Brain pericyte (primary cell): ENCODE data around the gene TAPBP.
"Not testable (repeated sequence)": the region's sequence is repeated elsewhere in the genome, so short reads cannot be mapped to it uniquely, and the experiment has no call there.

Experiments used
- DNase-seq: peaks from one replicate; pipeline ENCODE4 v3.0.0-alpha.2; 2012; ENCODE audit warnings: low read depth, low spot score

The TAPBP gene

DNA sequence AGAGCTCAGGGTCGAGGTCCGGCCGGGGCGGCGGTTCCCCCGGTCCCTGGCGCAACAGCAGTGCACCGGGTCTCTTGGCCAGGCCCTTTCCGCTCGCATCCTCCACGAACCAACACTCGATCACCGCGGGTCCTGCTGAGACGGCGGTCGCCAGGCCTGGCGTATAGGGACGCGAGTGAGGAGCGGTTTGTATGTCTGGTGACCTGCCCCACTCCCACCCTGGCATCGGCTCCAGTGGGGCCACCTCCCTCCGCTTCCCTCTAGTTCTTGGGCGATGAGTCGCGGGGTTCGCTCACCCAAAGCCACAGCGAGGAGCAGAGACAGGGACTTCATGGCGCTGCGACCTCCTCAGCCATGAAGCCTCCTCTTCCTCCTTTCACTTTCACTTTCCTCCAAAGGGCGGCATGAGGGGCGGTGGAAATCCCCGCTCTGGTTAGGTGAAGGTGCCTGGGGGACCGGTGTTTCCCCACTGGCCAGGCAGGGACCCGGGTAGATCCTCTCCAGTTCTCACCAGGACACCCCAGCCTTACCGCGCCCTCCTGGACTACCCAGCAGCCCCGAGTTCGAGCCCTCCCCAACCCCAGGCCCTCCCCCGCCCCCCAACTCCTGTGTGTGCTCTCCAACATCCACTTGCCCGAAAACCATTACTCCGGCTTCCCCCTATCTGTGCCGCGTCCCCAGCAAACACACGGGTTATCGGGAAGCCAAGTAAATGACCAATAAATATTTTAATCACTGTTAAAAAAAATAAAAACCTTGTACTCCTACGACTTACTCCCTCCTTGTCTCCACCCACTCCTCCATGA is at the start of gene TAPBP:
Gene TAPBP (minus strand): TSS at position 370 of the 806 bp plus-strand sequence. CDS start 37 bp downstream, at position 333.
- DNase-seq, result no peak

DNA sequence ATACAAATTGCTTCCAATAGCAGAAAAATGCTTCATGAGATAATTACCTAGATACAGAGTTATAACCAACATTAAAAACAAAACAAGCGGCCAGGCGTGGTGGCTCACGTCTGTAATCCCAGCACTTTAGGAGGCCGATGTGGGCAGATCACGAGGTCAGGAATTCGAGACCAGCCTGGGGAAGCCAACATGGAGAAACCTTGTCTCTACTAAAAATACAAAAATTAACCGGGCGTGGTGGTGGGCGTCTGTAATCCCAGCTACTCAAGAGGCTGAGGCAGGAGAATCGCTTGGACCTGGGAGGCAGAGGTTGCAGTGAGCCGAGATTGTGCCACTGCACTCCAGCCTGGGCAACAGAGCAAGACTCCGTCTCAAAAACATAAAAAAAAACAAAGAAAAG is 49.6 kb upstream of the TAPBP start:
- not testable (repeated sequence) for DNase-seq

DNA sequence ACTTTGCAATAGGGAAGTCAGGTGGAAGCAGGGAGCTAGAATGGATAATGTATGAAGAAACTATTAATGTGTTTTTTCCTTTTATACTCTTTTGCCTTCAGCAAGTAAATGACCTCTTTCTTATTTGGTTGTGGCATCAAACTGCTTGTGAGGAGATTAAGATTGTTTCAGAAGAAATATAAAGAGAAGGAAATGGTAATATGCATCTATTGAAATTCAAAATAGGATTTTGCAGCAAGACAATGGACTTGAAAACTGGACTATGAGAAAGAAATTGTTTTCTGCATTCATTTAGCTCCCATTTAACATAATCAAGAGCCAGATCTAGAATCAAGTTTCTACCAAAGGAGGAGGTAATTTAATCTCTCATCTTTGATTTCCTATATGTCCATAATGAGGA is 45.5 kb upstream of the TAPBP start:
- no peak for DNase-seq

DNA sequence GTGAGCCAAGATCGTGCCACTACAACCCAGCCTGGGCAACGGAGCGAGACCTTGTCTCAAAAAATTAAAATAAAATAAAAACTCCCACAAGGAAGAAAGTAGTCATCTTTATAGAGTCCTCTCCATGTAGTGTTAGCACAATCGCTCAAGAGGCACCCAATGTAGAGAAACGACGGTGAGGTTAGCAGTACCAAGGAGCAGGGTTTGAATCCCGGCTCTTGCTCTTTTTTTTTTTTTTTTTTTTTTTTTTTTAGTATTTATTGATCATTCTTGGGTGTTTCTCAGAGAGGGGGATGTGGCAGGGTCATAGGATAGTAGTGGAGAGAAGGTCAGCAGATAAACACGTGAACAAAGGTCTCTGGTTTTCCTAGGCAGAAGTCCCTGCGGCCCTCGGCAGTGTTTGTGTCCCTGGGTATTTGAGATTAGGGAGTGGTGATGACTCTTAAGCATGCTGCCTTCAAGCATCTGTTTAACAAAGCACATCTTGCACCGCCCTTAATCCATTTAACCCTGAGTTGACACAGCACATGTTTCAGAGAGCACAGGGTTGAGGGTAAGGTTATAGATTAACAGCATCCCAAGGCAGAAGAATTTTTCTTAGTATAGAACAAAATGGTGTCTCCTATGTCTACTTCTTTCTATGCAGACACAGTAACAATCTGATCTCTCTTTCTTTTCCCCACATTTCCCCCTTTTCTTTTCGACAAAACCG is 43.4 kb upstream of the TAPBP start:
- DNase-seq, result not testable (repeated sequence)

DNA sequence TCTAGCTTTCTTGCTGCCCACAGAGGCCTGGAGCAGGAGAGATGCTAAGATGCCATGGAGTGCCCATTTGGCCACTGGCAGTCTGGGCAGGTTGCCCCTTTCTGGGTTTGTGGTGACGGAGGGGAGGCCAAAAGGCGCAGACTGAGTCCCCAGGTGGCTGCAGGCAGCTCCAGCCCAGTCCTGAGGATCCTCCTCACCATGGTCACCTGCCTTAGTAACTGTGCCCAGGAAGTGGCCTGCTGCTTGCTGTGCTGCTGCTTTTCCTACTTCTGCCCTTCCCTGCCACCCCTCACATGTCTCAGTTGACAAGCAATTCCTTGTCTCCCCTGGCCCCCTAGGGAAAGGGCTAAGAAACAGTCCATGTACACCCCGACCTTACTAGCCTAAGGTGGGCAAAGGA is 42.4 kb upstream of the TAPBP start:
- no peak for DNase-seq

DNA sequence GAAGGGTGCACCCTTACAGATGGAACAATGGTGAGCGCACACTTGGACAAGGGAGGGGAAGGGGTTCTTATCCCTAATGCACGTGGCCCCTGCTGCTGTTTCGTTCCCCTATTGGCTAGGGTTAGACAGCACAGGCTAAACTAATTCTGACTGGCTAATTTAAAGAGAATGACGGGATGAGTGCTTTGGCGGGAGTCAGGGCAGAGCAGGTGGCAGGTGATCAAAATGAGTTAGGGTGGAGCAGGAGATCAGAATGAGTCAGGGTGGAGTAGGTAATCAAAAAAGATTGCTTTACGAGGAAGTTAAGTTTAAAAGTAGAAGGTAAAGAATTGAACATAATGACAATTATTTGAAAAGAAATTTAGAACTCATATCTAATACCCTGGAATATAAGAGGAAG is 42.0 kb upstream of the TAPBP start:
- not testable (repeated sequence) for DNase-seq

DNA sequence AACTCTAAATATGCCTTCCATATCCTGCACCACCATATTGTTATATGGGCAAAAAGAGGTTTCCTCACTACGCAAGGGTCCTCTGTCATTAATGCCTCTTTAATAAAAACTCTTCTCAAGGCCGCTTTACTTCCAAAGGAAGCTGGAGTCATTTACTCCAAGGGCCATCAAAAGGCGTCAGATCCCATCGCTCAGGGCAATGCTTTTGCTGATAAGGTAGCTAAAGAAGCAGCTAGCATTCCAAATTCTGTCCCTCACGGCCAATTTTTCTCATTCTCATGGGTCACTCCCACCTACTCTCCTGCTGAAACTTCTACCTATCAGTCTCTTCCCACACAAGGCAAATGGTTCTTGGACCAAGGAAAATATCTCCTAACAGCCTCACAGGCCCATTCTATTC is 33.9 kb upstream of the TAPBP start:
- no peak for DNase-seq

DNA sequence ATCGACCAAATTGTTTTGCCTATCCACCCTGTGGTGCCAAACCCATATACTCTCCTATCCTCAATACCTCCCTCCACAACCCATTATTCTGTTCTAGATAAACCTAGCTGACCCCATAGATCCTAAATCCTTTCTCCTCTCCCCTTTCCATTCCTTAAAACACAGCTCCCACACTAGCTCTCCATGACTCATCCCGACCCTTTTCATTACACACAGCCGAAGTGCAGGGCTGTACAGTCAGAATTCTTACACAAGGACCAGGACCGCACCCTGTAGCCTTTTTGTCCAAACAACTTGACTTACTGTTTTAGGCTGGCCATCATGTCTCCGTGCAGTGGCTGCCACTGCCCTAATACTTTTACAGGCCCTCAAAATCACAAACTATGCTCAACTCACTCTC is 33.1 kb upstream of the TAPBP start:
- not testable (repeated sequence) for DNase-seq

DNA sequence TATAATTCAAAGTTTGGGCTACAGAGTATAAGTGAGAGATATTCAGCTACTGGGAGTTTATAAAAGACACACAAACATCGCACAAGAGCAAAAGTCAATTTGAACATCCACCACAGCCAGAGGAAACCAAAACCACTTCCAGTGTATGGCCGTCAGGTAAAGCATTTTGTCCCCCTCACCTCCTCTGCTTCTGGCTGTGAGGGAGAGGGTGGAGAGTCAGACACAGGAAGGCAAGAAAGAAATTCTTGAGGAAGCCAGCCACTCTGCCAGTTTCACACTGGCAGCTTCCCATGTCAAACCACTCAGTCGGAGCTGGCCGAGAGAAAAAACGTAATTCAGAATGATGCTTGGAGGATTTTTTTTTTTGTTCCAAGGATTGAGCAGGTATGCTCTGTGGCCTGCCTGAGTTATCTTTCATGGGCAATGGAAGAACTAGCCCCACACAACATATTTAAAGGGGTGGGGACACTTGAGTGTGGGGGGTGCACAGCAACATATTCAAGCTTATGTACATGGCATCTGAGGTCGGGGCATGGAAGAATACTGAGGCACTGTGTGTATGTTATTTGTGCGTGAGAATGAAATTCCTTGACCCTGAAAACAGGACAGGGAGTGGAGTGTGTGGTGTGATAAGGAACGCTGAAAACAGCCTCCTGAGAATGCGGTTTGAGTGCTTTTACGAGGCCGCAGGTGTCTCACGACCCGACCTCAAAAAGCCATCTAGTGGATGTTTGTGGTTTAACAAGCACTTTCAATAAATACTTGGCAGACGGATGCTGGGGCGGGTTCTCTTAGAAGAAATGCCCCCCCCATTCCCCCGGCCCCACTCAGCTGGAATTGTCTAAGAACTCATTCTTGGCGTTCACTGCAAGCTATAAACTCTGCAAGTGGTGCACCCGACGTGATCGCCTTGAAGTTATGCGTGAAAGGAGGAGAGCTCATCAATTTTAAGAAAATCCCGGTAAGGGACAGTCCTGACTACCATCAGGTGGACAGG is 31.1 kb upstream of the TAPBP start:
- no peak for DNase-seq

DNA sequence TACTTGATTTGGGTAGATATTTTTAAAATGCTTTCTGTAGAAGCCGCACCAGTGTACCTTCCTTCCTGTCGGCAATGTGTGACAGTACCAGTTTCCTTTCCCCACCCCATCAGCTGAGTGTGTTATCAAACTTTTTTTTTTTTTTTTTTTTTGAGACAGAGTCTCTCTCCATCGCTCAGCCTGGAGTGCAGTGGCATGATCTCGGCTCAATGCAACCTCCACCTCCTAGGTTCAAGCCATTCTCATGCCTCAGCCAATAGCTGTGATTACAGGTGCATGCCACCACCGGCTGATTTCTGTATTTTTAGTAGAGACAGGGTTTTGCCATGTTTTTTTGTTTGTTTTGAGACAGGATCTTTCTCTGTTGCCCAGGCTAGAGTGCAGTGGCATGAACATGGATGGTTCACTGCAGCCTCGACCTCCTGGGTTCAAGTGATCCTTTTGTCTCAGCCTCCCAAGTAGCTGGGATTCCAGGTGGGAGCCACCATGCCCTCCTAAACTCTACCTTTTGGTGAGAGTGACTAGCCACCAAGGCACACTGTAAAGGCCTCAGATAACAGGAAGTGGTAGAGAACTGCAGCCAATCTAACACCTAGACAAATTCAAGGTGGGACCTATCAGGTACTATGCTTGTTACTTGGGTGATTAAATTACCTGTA is 30.2 kb upstream of the TAPBP start:
- DNase-seq, result no peak

DNA sequence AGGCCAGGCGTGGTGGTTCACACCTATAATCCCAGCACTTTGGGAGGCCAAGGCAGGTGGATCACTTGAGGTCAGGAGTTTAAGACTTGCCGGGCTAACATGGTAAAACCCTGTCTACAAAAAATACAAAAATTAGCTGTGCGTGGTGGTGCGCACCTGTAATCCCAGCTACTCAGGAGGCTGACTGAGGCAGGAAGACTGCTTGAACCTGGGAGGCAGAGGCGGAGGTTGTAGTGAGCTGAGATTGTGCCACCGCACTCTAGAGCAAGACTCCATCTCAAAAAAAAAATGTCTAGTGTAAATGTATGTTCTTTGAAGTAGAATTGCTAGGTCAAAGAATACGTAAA is 29.7 kb upstream of the TAPBP start:
- DNase-seq, result not testable (repeated sequence)

DNA sequence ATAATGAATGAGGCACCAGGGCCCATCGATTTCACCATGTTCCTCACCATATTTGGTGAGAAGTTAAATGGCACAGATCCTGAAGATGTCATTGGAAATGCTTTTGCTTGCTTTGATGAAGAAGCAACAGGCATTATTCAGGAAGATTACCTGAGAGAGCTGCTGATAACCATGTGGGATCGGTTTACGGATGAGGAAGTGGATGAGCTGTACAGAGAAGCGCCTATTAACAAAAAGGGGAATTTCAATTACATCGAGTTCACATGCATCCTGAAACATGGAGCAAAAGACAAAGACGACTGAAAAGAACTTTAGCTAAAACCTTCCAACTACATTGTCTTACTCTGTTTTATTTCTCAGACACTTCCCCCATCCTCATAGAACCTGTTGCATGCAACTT is 25.3 kb upstream of the TAPBP start:
- DNase-seq, result no peak

DNA sequence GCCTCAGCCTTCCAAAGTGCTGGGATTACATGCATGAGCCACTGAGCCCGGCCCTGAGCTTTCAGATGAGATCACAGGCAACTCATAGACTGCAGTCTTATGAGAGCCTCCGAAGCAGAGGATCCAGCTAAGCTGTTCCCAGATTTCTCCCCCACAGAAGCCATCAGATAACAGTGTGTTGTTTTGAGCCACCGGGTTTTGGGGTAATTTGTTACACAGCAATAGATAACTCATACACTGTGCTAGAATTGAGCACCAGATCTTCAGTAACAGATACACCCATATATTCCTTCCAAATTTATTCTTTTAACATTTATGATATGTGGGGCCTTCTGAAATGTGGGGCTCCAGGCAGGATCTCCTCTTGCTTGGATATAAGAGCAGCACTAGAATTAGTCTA is 22.6 kb upstream of the TAPBP start:
- DNase-seq, result no peak

DNA sequence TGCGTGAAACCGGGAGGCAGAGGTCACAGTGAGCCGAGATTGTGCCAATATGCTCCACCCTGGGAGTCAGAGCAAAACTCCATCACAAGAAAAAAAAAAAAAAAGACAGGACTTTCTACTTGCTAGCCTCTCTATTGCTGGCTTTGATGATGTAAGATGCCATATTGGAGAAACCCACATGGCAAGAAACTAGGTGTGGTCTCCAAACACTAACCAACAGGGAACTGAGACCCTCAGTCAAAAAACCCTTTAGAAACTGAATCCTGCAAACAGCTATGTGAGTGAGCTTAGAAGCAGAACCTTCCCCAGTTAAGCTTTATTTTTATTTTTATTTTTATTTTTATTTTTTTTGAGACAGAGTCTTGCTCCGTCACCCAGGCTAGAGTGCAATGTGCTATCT is 22.0 kb upstream of the TAPBP start:
- DNase-seq, result no peak

DNA sequence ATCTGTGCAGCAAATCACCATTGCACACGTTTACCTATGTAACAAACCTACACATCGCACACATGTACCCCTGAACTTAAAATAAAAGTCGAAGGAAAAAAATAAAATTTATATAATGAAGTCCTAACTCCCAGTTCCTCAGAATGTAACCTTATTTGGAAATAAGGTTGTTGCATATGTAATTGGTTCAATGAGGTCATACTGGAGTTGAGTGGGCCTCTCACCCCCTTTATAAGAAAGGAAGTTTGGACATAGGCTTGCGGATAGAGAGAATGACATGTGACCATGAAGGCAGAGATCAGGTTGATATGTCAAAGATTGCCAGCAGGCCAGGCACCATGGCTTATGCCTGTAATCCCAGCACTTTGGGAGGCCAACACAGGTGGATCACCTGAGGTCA is 19.8 kb upstream of the TAPBP start:
- no peak for DNase-seq

DNA sequence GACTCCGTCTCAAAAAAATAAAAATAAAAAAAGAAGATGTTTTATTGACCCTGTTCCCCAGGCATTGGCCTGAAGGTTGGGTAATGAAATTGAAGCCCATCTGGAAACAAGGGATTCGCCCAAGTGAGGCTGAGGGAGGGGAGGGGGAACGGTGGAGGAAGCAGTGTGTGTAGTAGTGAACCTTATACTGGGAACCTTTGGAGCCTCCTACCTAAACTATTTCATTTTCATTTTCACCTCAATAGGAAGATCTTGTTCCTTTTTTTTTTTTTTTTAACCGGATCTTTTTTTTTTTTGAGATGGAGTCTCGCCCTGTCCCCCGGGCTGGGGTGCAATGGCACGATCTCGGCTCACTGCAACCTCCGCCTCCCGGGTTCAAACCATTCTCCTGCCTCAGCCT is 16.9 kb upstream of the TAPBP start:
- DNase-seq, result no peak

DNA sequence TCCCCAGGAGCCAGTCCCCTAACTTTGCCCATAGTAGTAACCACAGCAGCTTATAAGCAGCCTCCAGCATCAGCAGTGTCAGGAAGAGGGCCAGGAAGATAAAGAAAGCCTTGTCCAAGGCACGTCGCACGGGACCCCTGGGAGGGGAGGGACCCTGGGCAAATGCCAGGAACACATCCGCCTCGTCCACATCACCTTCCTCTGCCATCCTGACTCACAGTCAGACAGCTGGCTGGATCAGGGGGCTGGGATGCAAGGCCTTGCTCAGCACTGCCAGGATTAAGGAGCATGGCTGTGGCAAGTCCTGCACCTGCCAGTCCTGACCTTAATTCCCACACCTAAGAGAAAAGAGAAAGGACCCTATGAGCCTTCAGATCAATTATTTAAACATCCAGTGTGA is 15.2 kb upstream of the TAPBP start:
- no peak for DNase-seq

DNA sequence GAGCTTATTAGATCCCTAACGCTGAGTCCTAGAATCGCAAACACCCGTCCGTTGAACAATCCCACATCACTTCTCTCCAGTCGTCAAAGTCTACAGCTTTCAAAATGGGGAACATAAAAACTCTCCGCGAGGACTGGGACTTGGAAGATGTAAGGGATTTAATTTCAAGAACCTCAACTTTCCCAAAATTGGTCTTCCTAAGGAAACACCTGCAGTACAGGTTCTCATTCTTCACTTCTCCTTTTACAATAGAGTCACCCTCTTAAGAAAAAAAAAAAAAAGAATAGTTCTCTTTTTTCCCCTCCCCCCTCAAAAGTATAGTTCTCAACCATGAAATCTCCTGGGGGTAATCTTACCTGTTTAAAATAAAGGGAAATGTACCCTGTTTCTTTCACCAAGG is 10.2 kb upstream of the TAPBP start:
- DNase-seq, result no peak

DNA sequence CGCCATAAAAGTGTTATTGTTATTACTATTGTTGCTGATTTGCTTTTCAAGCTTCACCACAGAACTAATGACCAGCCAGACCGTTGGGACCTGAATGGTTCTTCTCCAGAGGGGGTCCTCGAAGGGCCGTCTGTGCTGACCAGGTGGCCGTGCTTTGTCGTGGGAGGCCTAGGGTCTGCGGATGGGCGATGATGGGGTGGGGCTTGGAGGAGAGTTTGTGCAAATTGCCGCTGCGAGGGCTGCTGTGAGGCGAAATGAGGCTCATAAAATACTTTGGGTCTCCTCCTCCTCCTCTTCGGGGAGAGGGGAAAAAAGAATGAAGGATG is 9.7 kb upstream of the TAPBP start:
- DNase-seq, result no peak

DNA sequence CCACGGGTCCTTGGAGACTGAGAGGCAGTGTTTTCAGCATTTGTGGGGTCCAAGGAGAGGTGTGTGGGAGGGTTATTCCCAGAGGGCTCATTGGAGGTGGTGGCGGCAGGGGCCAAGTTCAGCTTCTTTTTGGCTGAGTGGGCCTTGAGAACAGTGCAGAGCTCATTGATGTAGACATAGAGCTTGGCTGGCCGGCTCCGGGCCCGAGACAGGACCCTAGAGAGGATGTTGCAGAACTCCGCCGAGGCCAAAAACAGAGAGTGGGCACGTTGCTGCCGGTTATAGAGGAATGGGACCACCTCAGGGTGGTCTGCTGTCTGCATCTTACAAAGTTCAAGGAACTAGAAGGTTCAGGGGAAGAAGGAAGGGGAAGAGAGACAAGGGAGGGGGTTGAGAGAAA is 7.3 kb upstream of the TAPBP start:
- DNase-seq, result no peak

DNA sequence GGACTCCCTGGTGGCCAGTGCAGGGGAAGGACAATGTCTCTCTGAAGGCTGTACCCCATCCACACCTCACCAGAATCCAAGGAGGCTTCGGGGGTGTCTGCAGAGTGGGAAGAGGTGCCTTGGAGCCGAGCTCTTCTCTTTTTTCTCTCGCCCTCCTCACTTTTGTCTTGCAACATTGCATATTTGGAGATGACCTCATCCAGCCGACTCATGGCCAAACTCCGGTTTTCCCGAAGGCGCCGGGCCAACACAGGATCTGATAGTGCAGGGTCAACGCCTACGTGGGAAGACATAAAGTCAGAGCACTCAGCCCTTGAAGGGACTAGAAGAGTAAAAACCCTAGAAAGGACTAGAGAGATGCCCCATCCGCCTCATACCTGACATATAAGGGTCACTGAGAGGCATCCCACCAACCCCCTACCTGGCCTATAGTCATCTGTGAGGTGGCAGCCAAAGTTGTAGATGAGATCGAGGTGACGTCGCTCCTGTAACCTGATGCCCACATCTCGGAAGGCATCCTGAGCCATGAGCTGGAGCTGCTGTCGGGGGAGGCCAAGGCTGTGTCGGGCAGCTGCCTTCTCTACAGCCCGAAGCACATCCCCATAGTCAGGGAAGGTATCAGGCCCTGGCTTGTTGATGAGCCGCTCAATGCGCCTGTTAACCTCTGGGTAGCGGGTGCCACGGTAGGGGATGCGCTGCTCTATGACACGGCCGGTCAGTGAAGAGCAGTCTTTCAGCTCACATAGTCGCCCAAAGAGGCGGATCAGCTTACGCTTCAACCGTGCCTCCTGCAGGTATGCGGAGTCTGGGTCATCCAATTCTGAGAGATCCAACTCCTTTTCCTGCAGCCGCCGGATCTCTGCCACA is 6.7 kb upstream of the TAPBP start:
- no peak for DNase-seq
